Lower leg skin (tissue), 3 donors: ENCODE data around the gene QPCTL.

Source experiments
- CTCF ChIP-seq, 3 donors: fragments of 450-650 bp; IDR thresholded peaks; one replicate each; pipeline ENCODE4 v1.5.1; 2016; ENCODE audit warnings: antibody characterized with exemption in 3 of 3, mild to moderate bottlenecking in 3 of 3, moderate library complexity in 2 of 3
- POLR2A ChIP-seq, 2 donors: fragments of 450-650 bp; IDR thresholded peaks; one replicate each; pipeline ENCODE4 v1.6.1; 2016 to 2017; ENCODE audit warnings: antibody characterized with exemption in 2 of 2, mild to moderate bottlenecking in 1 of 2, moderate library complexity in 1 of 2

GRCh38 chr19:45646345-45646698 is 46.1 kb upstream of the QPCTL start:
- TF ChIP-seq CTCF (IDR thresholded peaks at IDR 0.05) (no peak), POLR2A (IDR thresholded peaks at IDR 0.05) (no peak)
